ENCODE measurements around the gene DECR2.
"Not testable (repeated sequence)": the region's sequence is repeated elsewhere in the genome, so short reads cannot be mapped to it uniquely, and the experiment has no call there.

DECR2 gene

DNA sequence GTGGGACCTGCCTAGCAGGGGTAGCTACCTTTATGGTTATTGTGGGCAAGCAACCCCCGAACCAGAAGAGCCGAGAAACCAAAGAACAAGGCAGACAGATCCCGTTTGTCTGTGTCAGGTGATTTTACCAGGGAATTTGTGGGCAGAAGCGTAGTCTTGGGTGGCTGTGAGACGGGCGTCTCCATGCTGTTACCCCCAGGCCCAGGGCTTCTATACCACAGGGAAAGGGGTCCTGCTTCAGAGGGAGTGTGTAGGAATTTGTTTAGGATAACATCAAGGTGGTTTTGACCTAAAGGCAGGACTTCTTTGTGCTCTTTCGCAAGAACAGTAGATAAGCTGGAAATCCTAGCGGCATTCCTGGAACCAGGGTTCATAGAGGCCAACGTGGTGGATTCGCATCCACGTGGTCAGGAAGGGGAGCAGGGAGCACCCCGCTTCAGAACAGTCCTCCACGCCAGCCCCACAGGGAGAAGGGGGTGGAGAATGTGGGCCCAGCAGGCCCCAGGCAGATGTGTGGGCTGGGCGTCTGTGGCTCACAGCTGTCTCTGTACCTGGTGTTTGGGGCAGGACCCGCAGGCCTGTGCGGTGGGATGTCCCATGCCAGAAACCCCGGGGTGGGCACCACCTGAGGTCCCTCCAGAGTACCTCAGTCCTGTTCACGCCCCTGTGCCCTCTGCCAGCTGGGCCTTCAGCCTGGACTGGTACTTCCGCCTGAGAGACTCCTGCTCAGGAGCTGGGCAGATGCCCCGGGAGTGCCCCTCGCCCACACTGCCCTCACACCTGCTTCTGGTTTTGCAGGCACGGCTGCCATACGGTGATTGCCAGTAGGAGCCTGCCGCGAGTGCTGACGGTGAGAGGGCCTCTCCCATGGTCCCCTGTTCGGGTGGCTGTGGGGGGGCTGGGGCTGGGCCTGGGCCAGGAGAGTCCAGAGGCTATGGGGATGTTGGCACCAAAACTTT is 4.1 kb downstream of the DECR2 start:
- DNase-seq = no peak

DNA sequence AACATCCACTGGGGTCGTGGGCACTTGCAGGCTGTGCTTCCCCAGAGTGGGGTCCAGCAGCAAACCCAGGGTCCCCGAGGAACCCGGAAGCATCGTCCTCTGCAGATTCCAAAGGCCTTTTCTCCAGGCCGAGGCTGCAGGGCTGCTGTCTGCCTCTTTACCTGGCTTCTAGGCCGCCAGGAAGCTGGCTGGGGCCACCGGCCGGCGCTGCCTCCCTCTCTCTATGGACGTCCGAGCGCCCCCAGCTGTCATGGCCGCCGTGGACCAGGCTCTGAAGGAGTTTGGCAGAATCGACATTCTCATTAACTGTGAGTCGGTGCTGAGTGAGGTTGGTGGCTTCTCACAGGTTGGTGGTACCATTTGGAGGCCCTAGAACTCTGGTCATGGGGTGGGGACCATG is 5.6 kb downstream of the DECR2 start:
- DNase-seq = no peak

DNA sequence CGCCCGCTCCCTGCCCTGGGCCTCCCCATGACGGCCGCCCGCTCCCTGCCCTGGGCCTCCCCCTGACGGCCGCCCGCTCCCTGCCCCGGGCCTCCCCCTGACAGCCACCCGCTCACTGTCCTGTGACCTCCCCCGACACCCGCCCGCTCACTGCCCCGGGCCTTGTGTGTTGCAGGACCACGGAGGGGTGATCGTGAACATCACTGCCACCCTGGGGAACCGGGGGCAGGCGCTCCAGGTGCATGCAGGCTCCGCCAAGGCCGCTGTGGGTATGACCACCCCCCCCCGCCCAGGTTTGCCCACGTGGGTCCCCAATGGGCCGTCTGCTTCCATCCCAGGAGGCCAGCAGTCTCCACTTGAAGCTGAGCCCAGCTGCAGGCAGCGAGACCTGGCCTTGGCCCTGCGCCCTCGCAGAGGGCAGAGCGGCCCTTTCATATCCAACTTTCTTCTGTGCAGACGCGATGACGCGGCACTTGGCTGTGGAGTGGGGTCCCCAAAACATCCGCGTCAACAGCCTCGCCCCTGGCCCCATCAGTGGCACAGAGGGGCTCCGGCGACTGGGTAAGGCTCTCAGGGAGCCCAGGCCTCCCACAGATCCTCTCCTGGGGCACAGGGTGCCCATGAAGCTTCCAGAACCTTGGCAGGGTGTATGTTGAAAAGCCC is 9.0 kb downstream of the DECR2 start:
- DNase-seq = no peak

DNA sequence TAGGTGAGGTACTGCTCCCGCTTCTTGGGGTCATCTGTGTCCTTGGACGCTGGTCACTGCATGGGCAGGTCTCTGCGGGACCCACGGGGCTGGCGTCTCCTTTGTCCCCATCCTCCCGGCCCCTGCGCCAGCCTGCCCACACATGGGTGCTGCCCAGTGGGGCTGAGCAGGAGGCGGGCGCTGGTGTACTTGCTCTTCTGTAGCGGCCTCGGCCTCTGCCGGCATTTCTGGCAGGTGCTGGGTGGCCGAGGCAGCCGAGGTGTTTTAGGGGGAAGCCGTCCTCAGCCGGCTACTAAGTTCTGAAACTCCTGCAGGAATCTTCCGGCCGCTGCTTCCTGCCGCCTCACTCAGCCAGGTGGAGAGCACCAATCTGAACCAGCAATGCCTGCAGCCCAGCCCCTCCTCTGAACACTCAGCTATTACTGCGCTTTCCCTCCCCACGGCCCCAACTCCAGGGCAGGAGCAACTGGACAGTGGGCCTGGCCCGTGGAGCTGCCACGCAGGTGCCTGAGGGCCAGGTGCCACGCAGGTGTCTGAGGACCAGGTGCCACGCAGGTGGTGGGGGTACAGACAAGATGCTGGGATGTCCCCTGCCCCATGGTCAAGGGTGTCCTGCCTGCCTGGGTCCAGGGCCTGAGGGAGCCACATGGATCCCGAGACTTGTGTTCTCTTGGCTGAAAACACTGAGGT is 10.0 kb downstream of the DECR2 start:
- no peak for DNase-seq

DNA sequence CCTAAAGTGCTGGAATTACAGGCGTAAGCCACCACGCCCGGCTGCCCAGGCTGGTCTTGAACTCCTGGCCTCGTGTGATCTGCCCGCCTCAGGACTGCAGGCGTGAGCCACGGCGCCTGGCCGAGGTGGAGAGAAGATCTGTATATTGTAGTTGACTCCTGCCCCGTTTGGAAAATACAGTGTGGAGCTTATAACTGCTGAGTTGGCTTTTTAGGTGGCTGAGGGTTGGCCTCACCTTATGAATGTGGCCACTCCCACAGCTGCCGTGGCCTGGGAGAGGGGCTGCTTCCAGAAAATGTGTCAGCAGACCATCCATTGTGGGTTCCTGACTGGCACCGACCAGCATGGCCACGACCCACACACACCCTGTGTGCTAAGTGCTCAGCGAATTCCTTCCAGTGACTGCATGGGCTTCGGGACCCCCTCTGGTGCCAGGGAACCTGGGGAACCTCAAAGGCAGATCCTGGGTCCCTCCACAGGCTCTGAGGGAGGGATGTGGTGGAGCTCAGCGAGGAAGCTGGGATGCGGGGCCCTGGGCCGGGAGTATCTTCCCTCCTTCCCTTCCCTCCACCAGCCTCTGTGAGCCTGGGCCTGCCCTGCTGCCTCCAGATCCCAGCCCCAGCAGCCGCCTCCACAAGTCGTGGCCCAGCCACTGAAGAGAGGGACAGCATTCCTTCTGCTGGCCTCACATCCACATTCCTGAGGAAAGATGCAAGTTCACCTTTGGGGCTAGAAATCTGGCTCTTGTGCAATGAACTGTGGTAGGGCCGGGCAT is 12.9 kb downstream of the DECR2 start:
- no peak for DNase-seq

DNA sequence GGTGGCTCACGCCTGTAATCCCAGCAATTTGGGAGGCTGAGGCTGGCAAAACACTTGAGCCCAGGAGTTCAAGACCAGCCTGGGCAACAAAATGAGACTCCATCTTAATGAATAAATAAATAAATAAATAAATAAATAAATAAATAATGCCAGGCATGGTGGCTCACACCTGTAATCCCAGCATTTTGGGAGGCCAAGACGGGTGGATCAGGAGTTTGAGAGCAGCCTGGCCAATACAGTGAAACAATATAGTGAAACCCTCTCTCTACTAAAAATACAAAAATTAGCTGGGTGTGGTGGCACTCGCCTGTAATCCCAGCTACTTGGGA is 13.4 kb downstream of the DECR2 start:
- not testable (repeated sequence) for DNase-seq

DNA sequence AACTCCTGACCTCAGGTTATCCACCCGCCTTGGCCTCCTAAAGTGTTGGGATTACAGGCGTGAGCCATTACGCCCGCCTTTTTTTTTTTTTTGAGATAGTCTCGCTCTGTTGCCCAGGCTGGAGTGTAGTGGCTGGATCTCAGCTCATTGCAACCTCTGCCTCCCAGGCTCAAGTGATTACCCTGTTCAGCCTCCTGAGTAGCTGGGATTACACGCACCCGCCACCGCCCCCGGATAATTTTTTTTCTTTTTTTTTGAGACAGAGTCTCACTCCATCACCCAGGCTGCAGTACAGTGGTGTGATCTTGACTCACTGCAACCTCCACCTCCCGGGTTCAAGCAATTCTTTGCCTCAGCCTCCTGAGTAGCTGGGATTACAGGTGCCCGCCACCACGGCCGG is 20.5 kb downstream of the DECR2 start:
- DNase-seq = not testable (repeated sequence)

DNA sequence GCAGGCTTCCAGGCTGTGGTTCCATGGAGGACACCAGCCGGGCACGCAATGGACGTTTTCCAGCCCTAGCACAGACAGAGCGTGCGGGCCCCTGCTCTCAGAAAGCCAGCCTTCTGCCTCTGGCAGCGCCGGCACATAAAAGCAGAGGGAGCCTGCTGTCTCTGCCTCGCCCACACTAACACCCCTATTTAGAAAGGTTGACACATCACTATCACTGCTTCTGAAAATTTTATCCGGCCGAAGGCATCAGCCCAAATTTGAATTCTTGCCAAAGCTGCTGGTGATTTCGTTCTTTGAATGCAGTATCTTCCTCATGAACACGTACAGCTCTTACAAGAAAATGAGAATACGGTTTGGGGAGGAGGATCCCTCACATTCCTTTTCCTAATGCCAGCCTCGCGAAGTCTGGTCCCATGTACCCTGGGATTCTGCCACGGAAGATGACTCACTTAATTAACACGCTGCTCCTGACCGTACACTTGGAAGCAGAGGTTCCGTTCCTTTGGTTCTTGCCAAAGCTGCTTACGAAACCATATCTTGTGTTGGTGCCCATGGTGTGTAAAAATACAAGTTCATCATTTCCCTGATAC is 22.4 kb downstream of the DECR2 start:
- peak; percentile 69 for DNase-seq

DNA sequence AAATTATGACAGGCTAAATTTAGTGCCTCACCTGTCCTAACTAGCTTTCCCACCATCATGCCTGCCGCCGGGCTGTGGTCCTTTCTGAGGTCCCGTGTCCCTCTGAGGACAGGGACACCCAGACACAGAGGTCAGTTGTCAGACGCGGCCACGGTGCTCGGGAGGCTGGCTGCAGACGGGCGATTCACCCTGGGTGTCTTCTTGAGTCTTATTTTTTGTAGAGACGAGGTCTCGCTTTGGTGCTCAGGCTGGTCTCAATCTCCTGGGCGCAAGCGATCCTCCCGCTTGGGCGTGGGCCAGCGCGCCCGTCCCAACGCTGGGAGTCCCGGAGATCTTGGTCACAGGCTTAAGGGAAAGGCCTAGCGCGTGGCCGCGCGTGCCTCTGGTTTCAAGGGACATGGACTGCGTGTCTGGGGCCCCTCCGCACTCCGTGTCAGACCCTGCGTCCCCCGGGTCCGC is 23.0 kb downstream of the DECR2 start:
- DNase-seq = no peak

DNA sequence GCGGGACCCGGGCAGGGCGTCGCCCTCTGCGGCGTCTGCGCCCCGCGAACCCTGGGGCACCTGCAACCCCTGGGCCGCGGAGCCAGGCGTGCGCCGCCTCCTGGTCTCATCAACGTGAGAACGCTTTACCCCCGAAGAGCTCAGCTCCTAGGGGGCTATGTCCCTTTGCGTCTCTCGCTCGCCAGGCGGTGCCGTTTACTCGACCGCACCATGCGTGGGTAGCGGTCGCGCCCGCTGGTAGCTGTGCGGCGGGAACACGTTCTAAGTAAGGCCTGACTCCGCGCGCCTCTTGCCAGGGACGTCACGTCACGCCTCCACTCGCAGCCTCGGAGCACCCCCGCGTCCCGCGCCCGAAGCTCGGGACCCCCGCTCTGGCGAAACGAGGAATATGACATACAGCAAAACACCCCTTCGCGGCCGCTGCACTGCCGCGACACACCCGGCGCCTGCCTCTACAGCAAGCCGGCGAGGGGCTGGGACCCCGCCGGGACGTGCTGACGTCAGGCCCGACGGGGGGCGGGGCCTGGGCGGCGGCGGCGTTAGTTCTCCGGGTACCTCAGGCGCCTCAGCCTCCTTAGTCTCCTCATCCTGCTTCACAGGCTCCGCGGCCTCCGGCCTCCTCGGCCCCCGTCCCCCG is 23.5 kb downstream of the DECR2 start, which contains the start of gene RAB11FIP3:
Gene RAB11FIP3, plus strand, starts transcription at position 568 of the 637 bp plus-strand sequence. CDS start 358 bp downstream, outside the sequence.
- DNase-seq = peak; percentile 57

DNA sequence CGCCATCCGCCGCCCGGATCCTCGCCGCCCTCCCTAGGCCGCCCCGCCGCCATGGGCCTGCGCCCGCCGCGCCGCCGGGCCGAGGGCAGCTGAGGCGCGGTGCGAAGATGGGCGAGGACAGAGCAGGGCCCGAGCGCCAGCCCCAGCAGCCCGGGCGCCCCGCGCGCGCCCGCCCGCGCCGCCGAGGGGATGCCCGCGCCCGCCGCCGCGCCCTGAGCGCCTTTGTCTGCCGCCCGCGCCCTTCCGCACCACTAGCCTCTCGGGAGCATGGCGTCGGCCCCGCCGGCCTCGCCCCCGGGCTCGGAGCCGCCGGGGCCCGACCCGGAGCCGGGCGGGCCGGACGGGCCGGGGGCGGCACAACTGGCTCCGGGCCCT is 24.0 kb downstream of the DECR2 start:
- DNase-seq = no peak

DNA sequence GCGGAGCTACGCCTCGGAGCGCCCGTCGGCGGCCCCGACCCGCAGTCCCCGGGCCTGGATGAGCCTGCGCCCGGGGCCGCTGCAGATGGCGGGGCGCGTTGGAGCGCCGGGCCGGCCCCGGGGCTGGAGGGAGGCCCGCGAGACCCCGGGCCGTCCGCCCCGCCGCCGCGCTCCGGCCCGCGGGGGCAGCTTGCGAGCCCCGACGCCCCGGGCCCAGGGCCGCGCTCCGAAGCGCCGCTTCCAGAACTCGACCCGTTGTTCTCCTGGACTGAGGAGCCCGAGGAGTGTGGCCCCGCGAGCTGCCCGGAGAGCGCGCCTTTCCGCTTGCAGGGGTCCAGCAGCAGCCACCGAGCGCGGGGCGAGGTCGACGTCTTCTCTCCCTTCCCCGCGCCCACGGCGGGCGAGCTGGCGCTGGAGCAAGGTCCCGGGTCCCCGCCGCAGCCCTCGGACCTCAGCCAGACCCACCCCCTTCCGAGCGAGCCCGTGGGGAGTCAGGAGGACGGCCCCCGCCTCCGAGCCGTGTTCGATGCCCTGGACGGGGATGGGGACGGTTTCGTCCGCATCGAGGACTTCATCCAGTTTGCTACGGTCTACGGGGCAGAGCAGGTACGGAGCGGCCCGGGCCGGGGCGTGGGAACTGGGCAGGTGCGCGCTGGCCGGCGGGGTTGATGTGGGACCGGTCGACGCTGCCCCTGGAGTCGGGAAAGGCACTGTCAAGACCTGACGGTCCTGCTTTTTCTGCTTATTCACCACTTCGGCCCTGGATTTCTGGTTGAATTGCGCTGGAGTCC is 24.6 kb downstream of the DECR2 start:
- DNase-seq = no peak

DNA sequence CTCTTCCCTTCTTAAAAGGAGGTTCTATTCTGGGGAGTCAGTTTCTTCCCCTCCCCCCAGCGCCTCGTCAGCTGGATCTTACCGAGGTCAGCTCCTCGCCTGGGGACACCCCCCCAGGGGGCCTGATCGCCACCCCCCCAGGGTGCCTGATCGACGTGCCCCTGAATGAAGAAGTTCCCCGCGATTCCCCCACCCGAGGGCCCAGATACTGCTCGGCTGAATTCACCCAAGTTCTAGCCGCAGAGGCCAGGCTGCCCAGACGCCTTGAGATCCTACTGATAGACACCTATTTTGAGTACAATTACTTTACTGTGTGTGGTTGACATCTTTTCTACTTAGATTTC is 25.2 kb downstream of the DECR2 start:
- no peak for DNase-seq

DNA sequence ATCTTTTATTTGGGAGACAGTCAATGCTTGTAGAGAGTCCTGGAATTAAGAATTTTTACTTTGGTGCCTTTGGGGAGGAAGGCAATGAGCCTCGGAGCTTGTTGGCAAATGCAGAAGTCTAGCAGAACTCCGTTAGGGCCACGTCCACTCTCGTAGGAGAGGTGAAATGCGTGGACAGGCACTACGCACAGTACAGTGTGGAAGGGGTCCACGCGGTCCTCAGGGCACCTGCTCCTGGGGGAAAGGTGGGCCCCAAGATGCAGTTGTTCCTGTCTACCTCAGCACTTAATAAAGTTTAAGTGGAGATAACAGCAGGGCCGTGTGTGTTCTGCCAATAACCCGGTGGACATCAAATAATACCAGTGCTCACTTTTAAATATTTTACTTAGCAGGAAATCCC is 25.6 kb downstream of the DECR2 start:
- DNase-seq = no peak

DNA sequence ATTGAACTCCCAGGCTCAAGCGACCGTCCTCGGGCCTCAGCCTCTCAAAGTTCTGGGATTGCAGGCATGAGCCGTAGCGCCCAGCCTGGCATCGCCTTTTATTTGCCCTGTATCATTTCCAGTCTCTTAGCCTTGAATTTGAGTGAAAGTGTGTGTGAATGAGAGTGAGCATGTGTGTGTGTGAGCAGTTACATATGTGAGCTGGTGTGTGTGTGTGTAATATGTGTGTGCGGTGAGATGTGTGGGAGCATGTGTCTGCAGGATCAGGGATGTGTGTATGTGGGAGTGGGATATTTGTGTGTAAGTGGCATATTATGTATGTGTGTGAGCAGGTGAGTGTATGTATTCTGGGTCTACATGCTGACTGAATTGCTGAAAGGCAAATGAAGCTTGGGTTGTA is 29.2 kb downstream of the DECR2 start:
- no peak for DNase-seq

DNA sequence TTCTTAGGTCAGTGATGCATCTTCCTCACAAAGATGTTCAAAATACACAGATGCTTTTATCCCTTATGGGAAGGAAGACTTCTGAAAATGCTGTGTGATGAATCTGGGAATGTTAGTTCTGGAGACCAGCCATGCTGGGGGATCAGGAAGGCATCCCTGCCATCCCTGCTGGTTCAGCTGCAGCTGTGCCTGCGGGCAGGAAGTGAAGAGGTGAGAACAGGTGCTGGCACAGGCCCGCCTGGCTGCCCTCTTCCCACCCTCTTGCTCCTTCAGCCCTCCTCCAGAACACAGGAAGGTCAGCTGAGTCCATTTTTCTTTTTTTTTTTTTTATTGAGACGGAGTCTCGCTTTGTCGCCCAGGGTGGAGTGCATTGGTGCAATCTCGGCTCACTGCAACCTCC is 38.9 kb downstream of the DECR2 start:
- DNase-seq = no peak

DNA sequence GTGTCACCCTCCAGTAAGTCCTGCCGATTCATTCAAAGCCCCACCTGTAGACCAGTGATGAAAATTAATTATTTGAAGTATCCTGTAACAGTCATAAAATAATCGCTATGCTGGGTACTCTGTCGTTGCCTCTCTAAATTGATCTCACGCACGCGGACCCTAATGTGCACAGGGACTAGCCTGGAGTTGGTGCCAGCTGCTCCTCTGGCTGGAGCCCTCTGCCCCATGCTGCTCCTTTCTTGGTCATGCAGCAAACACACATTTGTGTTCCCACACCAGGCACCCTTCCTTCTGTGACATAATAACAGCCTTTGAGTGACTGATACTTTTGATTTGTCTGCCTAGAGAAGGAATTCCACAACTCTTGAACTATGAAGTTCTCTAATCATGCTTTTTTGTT is 39.8 kb downstream of the DECR2 start:
- no peak for DNase-seq

DNA sequence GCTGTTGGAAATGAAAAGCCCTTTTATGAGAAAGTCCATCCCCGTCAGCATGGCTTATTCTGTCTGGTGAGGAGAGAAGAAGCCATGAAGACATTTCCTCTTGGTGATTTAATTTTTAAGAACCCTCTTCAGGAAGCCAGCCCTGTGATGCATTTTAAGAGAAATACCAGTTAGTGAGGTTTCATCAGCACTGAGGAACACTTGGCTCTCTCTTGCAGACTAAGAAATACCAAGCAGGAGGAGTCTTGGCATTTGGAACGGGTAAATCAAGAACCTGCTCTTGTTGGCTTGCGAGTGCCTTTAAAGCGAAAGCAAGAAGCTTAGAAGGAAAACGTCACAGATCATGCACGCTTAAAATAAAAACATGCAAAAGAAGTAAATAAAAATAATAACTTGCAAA is 41.3 kb downstream of the DECR2 start:
- no peak for DNase-seq

DNA sequence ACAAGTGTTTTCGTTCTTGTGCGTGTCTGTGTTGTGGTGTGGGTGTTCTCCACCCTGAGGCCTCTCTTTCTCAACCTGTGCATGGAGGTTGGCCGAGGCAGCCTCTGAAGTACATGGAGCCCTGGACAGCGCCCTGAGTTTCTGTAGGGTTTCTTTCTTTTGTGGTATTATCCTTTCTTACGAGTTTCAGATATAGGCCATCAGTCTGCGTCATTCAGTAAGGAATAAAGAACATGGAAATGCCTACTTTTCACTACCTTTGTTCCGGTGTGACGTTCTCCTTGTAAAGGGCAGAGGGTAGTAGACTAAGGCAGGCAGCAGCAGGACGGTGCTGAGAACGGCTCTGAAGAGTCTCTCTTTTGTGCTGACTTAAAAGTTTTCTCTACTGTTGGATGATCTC is 42.3 kb downstream of the DECR2 start:
- DNase-seq = no peak

DNA sequence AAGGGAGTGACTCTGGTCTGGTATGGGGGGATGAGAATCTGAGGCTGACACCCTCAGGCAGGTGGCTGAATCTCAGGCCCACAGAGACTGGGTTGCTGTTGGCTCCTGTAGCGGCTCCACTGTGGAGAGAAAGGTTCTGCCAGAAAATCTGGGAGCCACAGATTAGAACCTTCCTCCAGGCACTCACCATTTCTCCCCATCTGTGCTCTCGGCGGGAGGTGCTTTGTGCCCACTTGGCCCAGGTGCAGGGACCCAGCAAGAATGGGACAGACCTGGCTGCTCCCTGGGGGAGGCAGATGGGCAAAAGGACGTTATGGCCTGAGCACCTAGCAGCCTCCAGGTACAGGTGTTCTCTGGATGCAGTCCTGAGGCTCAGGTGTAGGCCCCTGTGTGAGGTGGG is 43.9 kb downstream of the DECR2 start:
- DNase-seq = no peak

DNA sequence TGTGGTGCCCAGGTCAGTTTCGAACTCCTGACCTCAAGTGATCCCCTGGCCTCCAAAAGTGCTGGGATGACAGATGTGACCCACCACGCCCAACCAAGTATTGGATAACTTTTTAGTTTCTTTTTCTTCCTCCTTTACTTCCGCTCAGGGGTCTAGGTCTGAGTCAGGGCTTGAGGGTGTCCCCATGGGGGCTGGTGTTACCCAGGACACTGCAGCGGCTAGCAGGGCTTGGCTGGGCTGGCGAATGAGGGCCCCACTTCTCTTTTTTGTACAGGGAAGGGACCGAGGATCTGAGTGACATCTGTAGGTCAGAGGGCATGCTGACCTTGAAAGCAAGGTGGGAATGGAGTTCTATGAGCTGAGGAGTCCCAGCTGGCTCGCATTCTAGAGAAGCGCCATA is 48.7 kb downstream of the DECR2 start:
- DNase-seq = no peak
